H9 (cell line): ENCODE results near the gene PPM1H. TPM values are rescaled to one million over a fixed set of nuclear protein-coding genes. Genes with fewer than 3 reads are reported as not detected.

Source experiments
- DNase-seq: peaks from one replicate; pipeline ENCODE4 v3.0.0-alpha.2; 2017
- H2AFZ ChIP-seq: one replicate; pipeline ENCODE4 v1.6.1; 2013; ENCODE audit warnings: mild to moderate bottlenecking, low read length, control low read depth, moderate library complexity
- H2AK5ac ChIP-seq: 2 replicates; pipeline ENCODE4 v1.6.1; 2013; ENCODE audit warnings: low read length, control low read depth, mixed read lengths; ENCODE audit not compliant: insufficient read length
- H2BK120ac ChIP-seq: one replicate; pipeline ENCODE4 v1.6.1; 2013; ENCODE audit warnings: low read depth, mild to moderate bottlenecking, low read length, control low read depth, inconsistent platforms; ENCODE audit not compliant: poor library complexity, severe bottlenecking
- H2BK12ac ChIP-seq: 2 replicates; pipeline ENCODE4 v1.6.1; 2013; ENCODE audit warnings: low read length, control low read depth, mixed read lengths, low read depth; ENCODE audit not compliant: insufficient read length
- H2BK15ac ChIP-seq: 2 replicates; pipeline ENCODE4 v1.6.1; 2013; ENCODE audit warnings: low read depth, low read length, control low read depth
- H2BK20ac ChIP-seq: one replicate; pipeline ENCODE4 v1.6.1; 2013; ENCODE audit warnings: low read depth, mild to moderate bottlenecking, low read length, control low read depth, inconsistent platforms; ENCODE audit not compliant: poor library complexity, severe bottlenecking
- H2BK5ac ChIP-seq: 2 replicates; pipeline ENCODE4 v1.6.1; 2013; ENCODE audit warnings: low read length, control low read depth, mixed read lengths; ENCODE audit not compliant: insufficient read length
- H3K14ac ChIP-seq: 2 replicates; pipeline ENCODE4 v1.6.1; 2013; ENCODE audit warnings: low read length, control low read depth; ENCODE audit not compliant: insufficient read depth
- H3K18ac ChIP-seq: 2 replicates; pipeline ENCODE4 v1.6.1; 2013; ENCODE audit warnings: low read depth, mild to moderate bottlenecking, mixed read lengths, low read length, control low read depth; ENCODE audit not compliant: insufficient read length
- H3K23ac ChIP-seq: 2 replicates; pipeline ENCODE4 v1.6.1; 2013; ENCODE audit warnings: low read length, control low read depth, mixed read lengths, low read depth; ENCODE audit not compliant: insufficient read length
- H3K23me2 ChIP-seq: 2 replicates; pipeline ENCODE4 v1.6.1; 2013; ENCODE audit warnings: low read depth, mild to moderate bottlenecking, mixed read lengths, low read length, control low read depth; ENCODE audit not compliant: insufficient read length, poor library complexity, severe bottlenecking
- H3K27ac ChIP-seq: 2 replicates; pipeline ENCODE4 v1.5.1; 2013; ENCODE audit warnings: low read length, control low read depth, mixed read lengths, low read depth; ENCODE audit not compliant: insufficient read length
- H3K27me3 ChIP-seq: 2 replicates; pipeline ENCODE4 v1.6.1; 2013; ENCODE audit warnings: low read length, control low read depth, inconsistent platforms; ENCODE audit not compliant: insufficient read depth
- H3K4ac ChIP-seq: 2 replicates; pipeline ENCODE4 v1.6.1; 2013; ENCODE audit warnings: low read depth, mild to moderate bottlenecking, control low read depth, inconsistent platforms, low read length, moderate library complexity
- H3K4me1 ChIP-seq: 2 replicates; pipeline ENCODE4 v1.6.1; 2013; ENCODE audit warnings: low read length, control low read depth, inconsistent platforms; ENCODE audit not compliant: insufficient read depth
- H3K4me2 ChIP-seq: 2 replicates; pipeline ENCODE4 v1.6.1; 2013; ENCODE audit warnings: low read length, control low read depth, mixed read lengths; ENCODE audit not compliant: insufficient read length, insufficient read depth
- H3K56ac ChIP-seq: 2 replicates; pipeline ENCODE4 v1.6.1; 2013; ENCODE audit warnings: low read depth, mild to moderate bottlenecking, mixed read lengths, low read length, control low read depth; ENCODE audit not compliant: insufficient read length
- H3K79me1 ChIP-seq: 2 replicates; pipeline ENCODE4 v1.6.1; 2013; ENCODE audit warnings: low read depth, mild to moderate bottlenecking, moderate library complexity, low read length, control low read depth, inconsistent platforms; ENCODE audit not compliant: insufficient read depth, poor library complexity, severe bottlenecking
- H3K79me2 ChIP-seq: 2 replicates; pipeline ENCODE4 v1.6.1; 2013; ENCODE audit warnings: low read length, control low read depth, inconsistent platforms; ENCODE audit not compliant: insufficient read depth
- H3K9ac ChIP-seq: 2 replicates; pipeline ENCODE4 v1.6.1; 2013; ENCODE audit warnings: low read length, control low read depth, mixed read lengths; ENCODE audit not compliant: insufficient read length; ENCODE audit errors: extremely low read depth
- H3K9me3 ChIP-seq: one replicate; pipeline ENCODE4 v1.6.1; 2013; ENCODE audit warnings: low read depth, low read length, inconsistent platforms; ENCODE audit not compliant: control insufficient read depth
- H3T11ph ChIP-seq: one replicate; pipeline ENCODE4 v1.6.1; 2013; ENCODE audit warnings: mild to moderate bottlenecking, low read length, control low read depth, inconsistent platforms
- H4K20me1 ChIP-seq: one replicate; pipeline ENCODE4 v1.6.1; 2013; ENCODE audit not compliant: control insufficient read depth, insufficient read length, insufficient read depth
- H4K5ac ChIP-seq: 2 replicates; pipeline ENCODE4 v1.6.1; 2013; ENCODE audit warnings: low read depth, mild to moderate bottlenecking, mixed read lengths, low read length, control low read depth; ENCODE audit not compliant: insufficient read length
- H4K8ac ChIP-seq: replicated peaks from 2 replicates; pipeline ENCODE4 v1.6.1; 2013; ENCODE audit warnings: low read length, control low read depth, mixed read lengths, low read depth; ENCODE audit not compliant: insufficient read length
- H4K91ac ChIP-seq: 2 replicates; pipeline ENCODE4 v1.6.1; 2013; ENCODE audit warnings: low read depth, mild to moderate bottlenecking, moderate library complexity, mixed read lengths, low read length, control low read depth; ENCODE audit not compliant: insufficient read length
- H3K27ac Mint-ChIP-seq, 3 experiments: 2 replicates in 2 of 3; 3 replicates in 1 of 3; pipeline ENCODE4 v1.8.0; 2020 to 2021; ENCODE audit warnings: mixed read lengths in 3 of 3, mild to moderate bottlenecking in 1 of 3, moderate library complexity in 1 of 3
- H3K27me3 Mint-ChIP-seq: 2 replicates; pipeline ENCODE4 v1.8.0; 2021; ENCODE audit warnings: low read depth, mild to moderate bottlenecking, moderate library complexity, mixed read lengths
- H3K36me3 Mint-ChIP-seq, 3 experiments: 2 replicates in 2 of 3; 3 replicates in 1 of 3; pipeline ENCODE4 v1.8.0; 2020 to 2021; ENCODE audit warnings: low read depth in 3 of 3, mixed read lengths in 3 of 3; ENCODE audit not compliant: insufficient read depth in 1 of 3
- H3K4me1 Mint-ChIP-seq, 2 experiments: 2 replicates each; pipeline ENCODE4 v1.8.0; 2020; ENCODE audit warnings: mixed read lengths in 2 of 2
- H3K4me3 Mint-ChIP-seq, 2 experiments: 2 replicates in 1 of 2; 3 replicates in 1 of 2; pipeline ENCODE4 v1.8.0; 2020 to 2021; ENCODE audit warnings: mild to moderate bottlenecking in 2 of 2, mixed read lengths in 2 of 2, moderate library complexity in 1 of 2
- H3K9me3 Mint-ChIP-seq, 2 experiments: 2 replicates in 1 of 2; 3 replicates in 1 of 2; pipeline ENCODE4 v1.8.0; 2020; ENCODE audit warnings: mild to moderate bottlenecking in 2 of 2, mixed read lengths in 2 of 2, moderate library complexity in 1 of 2
- CTCF ChIP-seq: fragments of 200-600 bp; sonication (generic); conservative IDR thresholded peaks from 3 replicates; pipeline ENCODE4 v1.8.0; 2021; ENCODE audit warnings: antibody characterized with exemption, mild to moderate bottlenecking
- WGBS: extraction: QIAGEN DNeasy Blood & Tissue Kit; methylation state at CpG from one replicate; pipeline ENCODE4 v1.1.7; 2013; ENCODE audit warnings: missing lambda C conversion rate, low lambda C conversion rate, mixed read lengths; ENCODE audit not compliant: insufficient read length; ENCODE audit errors: extremely low coverage; 5-methylcytosine and 5-hydroxymethylcytosine counted together
- total RNA-seq: library from RNA; stranded (reverse); gene quantifications from 2 replicates; pipeline ENCODE4 v1.2.1, GENCODE V29; 2021

PPM1H gene
- total RNA-seq, 1 experiment from 2014 or later = 22.1 TPM

DNA sequence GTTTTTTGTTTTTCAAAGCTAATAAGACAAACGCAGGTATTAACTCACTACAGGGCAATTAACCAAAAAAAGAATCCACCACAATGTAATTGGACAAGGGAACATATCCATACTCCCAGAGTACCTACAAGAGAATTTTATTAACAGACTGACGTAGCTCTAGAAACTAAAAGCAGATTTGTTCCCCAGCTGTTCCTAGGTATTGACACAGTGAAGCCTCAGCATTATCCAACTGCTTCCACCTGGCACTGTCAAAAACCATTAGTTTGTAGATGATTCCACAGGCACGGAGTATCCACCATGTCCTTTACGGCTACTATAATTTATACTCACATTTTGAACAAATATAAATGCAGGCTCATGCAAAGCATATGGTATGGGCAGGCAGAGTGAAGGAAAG is 22.3 kb downstream of the PPM1H start:
- Histone ChIP-seq H3K14ac (no peak overlapping the region), H3K27ac (no peak overlapping the region), H3K9ac (no peak overlapping the region), H2BK120ac (no peak overlapping the region), H3K4ac (no peak overlapping the region), H3K56ac (no peak overlapping the region), H2AFZ (no peak overlapping the region), H2BK12ac (no peak overlapping the region), H2BK15ac (no peak overlapping the region), H4K91ac (no peak overlapping the region), H4K5ac (no peak overlapping the region), H3K4me2 (no peak overlapping the region), H3K79me2 (peaks cover 2% of the 10 kb centered on the region; the same call in 1 of the 2 replicates), H2BK20ac (no peak overlapping the region), H3K79me1 (peaks cover 2% of the 10 kb centered on the region), H3T11ph (no peak overlapping the region), H4K20me1 (no peaks in the 10 kb centered on the region), H3K27me3 (no peaks in the 10 kb centered on the region), H2AK5ac (no peak overlapping the region), H4K8ac (no peak overlapping the region), H3K18ac (no peak overlapping the region), H3K23me2 (no peaks in the 10 kb centered on the region), H3K4me1 (peaks cover 28% of the 10 kb centered on the region; the same call in 1 of the 2 replicates), H3K23ac (no peak overlapping the region), H3K9me3 (no peaks in the 10 kb centered on the region), H2BK5ac (no peak overlapping the region)
- peaks cover 51 to 53% of the 10 kb centered on the region in 2 experiments for H3K4me1 Mint-ChIP-seq
- TF ChIP-seq CTCF = no peak
- H3K27me3 Mint-ChIP-seq = no peaks in the 10 kb centered on the region
- no CpG with 5 or more reads among the region's 4 CpGs for WGBS
- no peak overlapping the region for H3K4me3 Mint-ChIP-seq
- H3K36me3 Mint-ChIP-seq = peaks cover 0 to 7% (median 0%) of the 10 kb centered on the region in 3 experiments; a peak in 3 of 7 replicates
- no peak overlapping the region for H3K27ac Mint-ChIP-seq
- DNase-seq = no peak
- no peaks in the 10 kb centered on the region for H3K9me3 Mint-ChIP-seq
